Liver (tissue), 3 donors: ENCODE measurements around the gene PDHA2.

Experiments
- ATF3 ChIP-seq: IDR thresholded peaks from 2 replicates; pipeline ENCODE4 v1.6.1; 2016; ENCODE audit warnings: antibody characterized with exemption
- CTCF ChIP-seq: fragments of 150-350 bp; IDR thresholded peaks from 2 replicates; pipeline ENCODE4 v1.5.1; 2017; ENCODE audit warnings: improper control_type of control experiment, low read depth, low read length; ENCODE audit not compliant: missing input control
- FOXA1 ChIP-seq: IDR thresholded peaks from 2 replicates; pipeline ENCODE4 v1.6.1; 2016; ENCODE audit warnings: antibody characterized with exemption
- GABPA ChIP-seq, 2 donors: IDR thresholded peaks in 1 of 2; conservative IDR thresholded peaks in 1 of 2; 2 replicates each; pipeline ENCODE4 v1.6.1; 2016; ENCODE audit warnings: antibody characterized with exemption in 2 of 2, mild to moderate bottlenecking in 1 of 2, moderate library complexity in 1 of 2
- JUND ChIP-seq, 2 donors: IDR thresholded peaks; 2 replicates each; pipeline ENCODE4 v1.6.1; 2016; ENCODE audit warnings: antibody characterized with exemption in 2 of 2
- MAX ChIP-seq: IDR thresholded peaks from 2 replicates; pipeline ENCODE4 v1.6.1; 2016; ENCODE audit warnings: antibody characterized with exemption
- RAD21 ChIP-seq, 2 donors: IDR thresholded peaks; 2 replicates each; pipeline ENCODE4 v1.6.1; 2016; ENCODE audit warnings: antibody characterized with exemption in 2 of 2, mild to moderate bottlenecking in 2 of 2
- REST ChIP-seq: IDR thresholded peaks from 2 replicates; pipeline ENCODE4 v1.6.1; 2016; ENCODE audit warnings: antibody characterized with exemption, mild to moderate bottlenecking
- SP1 ChIP-seq: IDR thresholded peaks from 2 replicates; pipeline ENCODE4 v1.6.1; 2018; ENCODE audit warnings: antibody characterized with exemption, mild to moderate bottlenecking
- TAF1 ChIP-seq: conservative IDR thresholded peaks from 2 replicates; pipeline ENCODE4 v1.6.1; 2016; ENCODE audit warnings: antibody characterized with exemption, mild to moderate bottlenecking
- donor health status: healthy.
- donor health status: healthy.

GRCh38 chr4:95847908-95848460 is 8.1 kb downstream of the PDHA2 start:
- TF ChIP-seq SP1, result no peak
- TF ChIP-seq CTCF, result no peak
- no peak for TF ChIP-seq FOXA1
- no peak for TF ChIP-seq ATF3
- TF ChIP-seq GABPA (IDR thresholded peaks at IDR 0.05 in 1 of 2, conservative IDR thresholded peaks at IDR 0.05 in 1 of 2), result no peak
- TF ChIP-seq MAX, result no peak
- no peak for TF ChIP-seq JUND (IDR thresholded peaks at IDR 0.05)
- TF ChIP-seq REST, result no peak
- TF ChIP-seq TAF1, result no peak
- no peak for TF ChIP-seq RAD21 (IDR thresholded peaks at IDR 0.05)
